SK-N-MC (cell line): ENCODE results near the gene SUPT20HL2.
"Not testable (repeated sequence)": the region's sequence is repeated elsewhere in the genome, so short reads cannot be mapped to it uniquely, and the experiment has no call there.

Source experiments
- EZH2 ChIP-seq: fragments of 200-600 bp; sonication (generic); IDR thresholded peaks from one replicate; pipeline ENCODE4 v1.6.1; 2017; ENCODE audit warnings: antibody characterized with exemption
- FOXP2 ChIP-seq: optimal IDR thresholded peaks from 2 replicates; pipeline ENCODE3; 2011; ENCODE audit warnings: mild to moderate bottlenecking, moderate library complexity; ENCODE audit not compliant: insufficient read depth; ENCODE audit errors: extremely low read length, control extremely low read depth
- POLR2AphosphoS5 ChIP-seq: IDR thresholded peaks from 2 replicates; pipeline ENCODE4 v1.6.1; 2012; ENCODE audit warnings: mild to moderate bottlenecking, low read depth, low read length, borderline replicate concordance

DNA sequence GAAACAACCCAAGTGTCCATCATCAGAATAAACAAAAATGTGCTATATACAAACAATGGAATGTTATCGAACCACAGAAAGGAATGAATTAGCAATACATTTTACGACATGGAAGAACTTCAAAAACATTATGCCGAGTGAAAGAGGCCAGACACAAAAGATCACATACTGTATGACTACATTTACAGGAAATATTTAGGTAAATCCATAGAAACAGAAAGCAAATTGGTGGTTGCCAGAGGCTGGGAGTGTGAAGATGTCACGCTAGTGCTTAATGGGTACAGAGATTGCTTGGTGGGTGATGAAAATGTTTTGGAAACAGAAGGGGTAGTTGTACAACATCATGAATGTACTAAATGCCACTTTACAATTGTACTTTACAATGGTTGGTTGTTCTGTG, 5.1 kb downstream of the SUPT20HL2 start:
- not testable (repeated sequence) for TF ChIP-seq EZH2, POLR2AphosphoS5, FOXP2
